Left ventricle myocardium inferior (tissue), 1 donor: ENCODE data around the gene LHX5. TPM values are rescaled to one million over a fixed set of nuclear protein-coding genes. Genes with fewer than 3 reads are reported as not detected.

ENCODE experiments used
- DNase-seq: peaks from one replicate; pipeline ENCODE4 v3.0.0-alpha.2; 2020
- H3K27ac ChIP-seq: fragments of 200-600 bp; replicated peaks from 2 replicates; pipeline ENCODE4 v1.8.0; 2021
- H3K27me3 ChIP-seq: fragments of 200-600 bp; 2 replicates; pipeline ENCODE4 v1.8.0; 2021; ENCODE audit warnings: low read depth
- H3K36me3 ChIP-seq: fragments of 200-600 bp; 2 replicates; pipeline ENCODE4 v1.8.0; 2021
- H3K4me1 ChIP-seq: fragments of 200-600 bp; 2 replicates; pipeline ENCODE4 v1.8.0; 2021
- H3K4me3 ChIP-seq: fragments of 200-600 bp; 2 replicates; pipeline ENCODE4 v1.8.0; 2021; ENCODE audit warnings: mild to moderate bottlenecking, moderate library complexity
- H3K9me3 ChIP-seq: fragments of 200-600 bp; replicated peaks from 2 replicates; pipeline ENCODE4 v1.8.0; 2021
- intact Hi-C: fragments of 100-400 bp; cut with micrococcal nuclease; formaldehyde crosslinking; loops from one replicate; pipeline ENCODE4 v1.11.0; 2022
- total RNA-seq: library from RNA; stranded (reverse); fragmentation: NEBNext Ultra II Directional; extraction: Animal tissue kit (Norgen Biotek cat#: 25700); gene quantifications from one replicate; pipeline ENCODE4 v1.2.1, GENCODE V29; 2021
- TF ChIP-seq, protein P1 (sequence below): fragments of 200-600 bp; IDR thresholded peaks from 2 replicates; pipeline ENCODE4 v1.8.0; 2021; ENCODE audit warnings: antibody characterized with exemption, mild to moderate bottlenecking, borderline replicate concordance
- donor health status: DM: no; HTN: yes; CAD: no; lungs with severe emphysema.

LHX5 gene
- total RNA-seq, 1 donor from 2014 or later = not detected

DNA sequence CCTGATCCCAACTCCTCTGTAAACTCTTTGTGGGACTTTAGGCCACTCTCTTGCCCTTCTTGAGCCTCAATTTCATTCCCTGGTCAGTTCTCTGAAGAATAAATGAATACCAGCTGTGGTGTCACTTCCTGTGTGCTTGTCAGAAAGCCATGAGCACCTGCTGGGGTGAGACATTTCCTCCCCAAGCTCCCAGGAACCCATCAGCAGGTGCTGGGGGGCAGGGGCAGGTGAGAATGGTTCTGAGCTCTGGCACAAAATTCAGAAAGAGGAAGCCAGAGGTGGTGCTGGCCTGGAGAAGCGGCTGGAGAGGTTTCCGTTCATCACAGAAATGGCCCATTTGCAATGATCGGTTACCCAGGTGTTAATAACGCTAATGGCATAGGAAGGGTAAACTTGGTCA is 14.9 kb downstream of the LHX5 start:
- no peaks in the 10 kb centered on the region for H3K36me3 ChIP-seq
- H3K4me1 ChIP-seq = no peaks in the 10 kb centered on the region
- H3K9me3 ChIP-seq = no peaks in the 10 kb centered on the region
- no peak overlapping the region for H3K4me3 ChIP-seq
- no peak for DNase-seq
- no peak overlapping the region for H3K27ac ChIP-seq
- peaks cover 98% of the 10 kb centered on the region for H3K27me3 ChIP-seq
- intact Hi-C loops = no loop called here
- TF ChIP-seq, protein P1, sequence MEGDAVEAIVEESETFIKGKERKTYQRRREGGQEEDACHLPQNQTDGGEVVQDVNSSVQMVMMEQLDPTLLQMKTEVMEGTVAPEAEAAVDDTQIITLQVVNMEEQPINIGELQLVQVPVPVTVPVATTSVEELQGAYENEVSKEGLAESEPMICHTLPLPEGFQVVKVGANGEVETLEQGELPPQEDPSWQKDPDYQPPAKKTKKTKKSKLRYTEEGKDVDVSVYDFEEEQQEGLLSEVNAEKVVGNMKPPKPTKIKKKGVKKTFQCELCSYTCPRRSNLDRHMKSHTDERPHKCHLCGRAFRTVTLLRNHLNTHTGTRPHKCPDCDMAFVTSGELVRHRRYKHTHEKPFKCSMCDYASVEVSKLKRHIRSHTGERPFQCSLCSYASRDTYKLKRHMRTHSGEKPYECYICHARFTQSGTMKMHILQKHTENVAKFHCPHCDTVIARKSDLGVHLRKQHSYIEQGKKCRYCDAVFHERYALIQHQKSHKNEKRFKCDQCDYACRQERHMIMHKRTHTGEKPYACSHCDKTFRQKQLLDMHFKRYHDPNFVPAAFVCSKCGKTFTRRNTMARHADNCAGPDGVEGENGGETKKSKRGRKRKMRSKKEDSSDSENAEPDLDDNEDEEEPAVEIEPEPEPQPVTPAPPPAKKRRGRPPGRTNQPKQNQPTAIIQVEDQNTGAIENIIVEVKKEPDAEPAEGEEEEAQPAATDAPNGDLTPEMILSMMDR = no peak

DNA sequence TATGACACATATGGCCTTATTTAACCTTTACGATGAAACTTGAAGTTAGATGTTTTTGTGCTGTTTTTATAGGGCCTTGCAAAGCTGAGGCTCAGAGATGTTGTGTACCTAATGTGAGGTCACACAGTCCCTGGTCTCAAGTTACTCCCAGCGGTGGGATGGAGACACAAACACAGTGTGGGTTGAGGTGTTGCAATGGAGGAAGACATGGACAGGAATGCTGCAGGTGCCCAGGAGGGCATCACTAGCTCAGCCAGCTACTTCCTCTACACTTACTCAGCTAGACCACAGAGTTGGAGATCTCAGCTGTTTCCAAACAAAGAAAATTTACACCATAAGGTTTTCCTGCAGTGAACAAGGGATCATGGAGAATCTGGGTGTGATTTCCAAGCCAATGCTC is 15.5 kb downstream of the LHX5 start:
- no peaks in the 10 kb centered on the region for H3K36me3 ChIP-seq
- no peak overlapping the region for H3K4me3 ChIP-seq
- TF ChIP-seq, protein P1 = no peak
- intact Hi-C loops = no loop called here
- H3K4me1 ChIP-seq = no peaks in the 10 kb centered on the region
- H3K9me3 ChIP-seq = no peaks in the 10 kb centered on the region
- H3K27me3 ChIP-seq = peaks cover 93% of the 10 kb centered on the region
- DNase-seq = no peak
- no peak overlapping the region for H3K27ac ChIP-seq

DNA sequence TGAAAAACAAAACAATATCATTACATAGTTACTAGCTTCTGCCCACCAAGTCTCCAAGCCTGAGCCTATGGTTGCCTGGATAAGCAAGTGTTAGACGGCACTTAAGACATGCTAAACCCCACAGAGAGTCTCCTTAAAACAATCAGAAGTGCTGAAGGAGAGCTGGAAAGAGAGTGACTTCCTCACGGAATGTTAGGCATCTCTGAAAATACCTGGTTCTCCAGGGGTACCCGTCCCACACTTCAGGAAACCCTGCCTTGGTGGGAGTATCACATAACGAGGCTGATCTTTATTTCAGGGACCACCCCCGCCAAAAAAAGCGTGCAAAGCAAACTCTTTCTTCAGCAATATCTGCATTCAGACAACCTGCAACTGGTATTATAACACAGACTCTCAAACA is 18.3 kb downstream of the LHX5 start:
- Histone ChIP-seq H3K27ac (no peak overlapping the region), H3K9me3 (no peaks in the 10 kb centered on the region), H3K27me3 (peaks cover 78% of the 10 kb centered on the region), H3K4me3 (no peak overlapping the region), H3K4me1 (no peaks in the 10 kb centered on the region), H3K36me3 (no peaks in the 10 kb centered on the region)
- TF ChIP-seq, protein P1 = no peak
- intact Hi-C loops = no loop called here
- DNase-seq = no peak

DNA sequence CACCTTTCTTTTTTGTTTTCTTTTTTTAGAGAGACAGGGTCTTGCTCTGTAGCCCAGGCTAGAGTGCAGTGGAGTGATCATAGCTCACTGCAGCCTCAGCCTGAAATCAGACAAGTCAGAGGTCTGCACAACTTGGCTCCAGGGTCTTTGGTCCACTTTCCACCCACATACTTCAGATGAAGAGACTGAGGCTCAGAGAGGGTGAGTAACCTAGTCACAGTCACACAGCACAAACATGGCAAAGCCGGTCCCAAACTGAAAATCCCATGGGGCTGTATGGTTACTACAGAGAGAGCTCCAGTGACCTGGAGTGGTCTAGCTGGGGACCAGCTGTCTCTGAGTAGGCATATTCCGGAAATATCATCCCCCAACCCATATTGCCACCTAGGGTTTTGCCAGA is 19.2 kb downstream of the LHX5 start:
- H3K4me3 ChIP-seq = no peak overlapping the region
- H3K27me3 ChIP-seq = peaks cover 78% of the 10 kb centered on the region
- H3K27ac ChIP-seq = no peak overlapping the region
- H3K36me3 ChIP-seq = no peaks in the 10 kb centered on the region
- intact Hi-C loops = no loop called here
- H3K9me3 ChIP-seq = no peaks in the 10 kb centered on the region
- no peak for DNase-seq
- TF ChIP-seq, protein P1 = no peak
- no peaks in the 10 kb centered on the region for H3K4me1 ChIP-seq

DNA sequence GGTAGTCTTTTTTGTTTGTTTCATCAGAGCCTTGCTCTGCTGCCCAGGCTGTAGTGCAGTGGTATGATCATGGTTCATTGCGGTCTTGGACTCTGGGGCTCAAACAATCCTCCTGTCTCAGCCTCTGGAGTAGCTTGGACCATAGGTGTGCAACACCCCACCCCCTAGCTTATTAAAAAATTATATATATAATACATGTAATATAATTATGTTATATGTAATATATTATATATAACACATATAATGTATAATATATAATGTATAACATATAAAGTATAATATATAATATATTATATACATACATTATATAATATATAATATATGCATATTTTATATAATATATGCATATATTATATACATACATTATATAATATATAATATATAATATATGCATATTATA is 21.8 kb downstream of the LHX5 start:
- TF ChIP-seq, protein P1 = no peak
- intact Hi-C loops = no loop called here
- DNase-seq = no peak
- H3K4me3 ChIP-seq = no peak overlapping the region
- H3K36me3 ChIP-seq = no peaks in the 10 kb centered on the region
- no peaks in the 10 kb centered on the region for H3K9me3 ChIP-seq
- H3K27ac ChIP-seq = no peak overlapping the region
- H3K4me1 ChIP-seq = no peaks in the 10 kb centered on the region
- H3K27me3 ChIP-seq = peaks cover 78% of the 10 kb centered on the region

DNA sequence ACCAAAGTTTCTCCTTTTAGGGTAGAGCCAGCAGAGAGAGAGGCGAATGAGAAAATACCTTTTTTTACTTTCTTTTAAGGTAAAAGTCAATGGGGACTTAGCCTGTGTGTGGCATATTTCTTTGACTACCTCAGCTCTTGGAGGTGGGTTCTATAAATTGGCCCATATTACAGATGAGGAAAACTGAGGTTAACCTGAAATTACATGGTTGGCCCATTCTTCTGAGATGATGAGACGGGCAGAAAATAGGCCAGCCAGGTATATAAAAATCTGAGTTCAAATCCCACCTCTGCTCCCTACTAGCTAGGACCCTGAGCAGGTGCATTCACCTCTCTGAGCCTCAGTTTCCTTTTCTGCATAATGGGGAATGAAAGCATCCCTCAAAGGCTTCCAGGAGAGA is 22.4 kb downstream of the LHX5 start:
- peaks cover 78% of the 10 kb centered on the region for H3K27me3 ChIP-seq
- no peaks in the 10 kb centered on the region for H3K9me3 ChIP-seq
- H3K4me1 ChIP-seq = no peaks in the 10 kb centered on the region
- TF ChIP-seq, protein P1 = no peak
- no peak overlapping the region for H3K4me3 ChIP-seq
- intact Hi-C loops = no loop called here
- H3K27ac ChIP-seq = no peak overlapping the region
- no peaks in the 10 kb centered on the region for H3K36me3 ChIP-seq
- DNase-seq = no peak
